ENCODE data around the gene DAB2.
"Not testable (repeated sequence)": the region's sequence is repeated elsewhere in the genome, so short reads cannot be mapped to it uniquely, and the experiment has no call there.

Gene DAB2

DNA sequence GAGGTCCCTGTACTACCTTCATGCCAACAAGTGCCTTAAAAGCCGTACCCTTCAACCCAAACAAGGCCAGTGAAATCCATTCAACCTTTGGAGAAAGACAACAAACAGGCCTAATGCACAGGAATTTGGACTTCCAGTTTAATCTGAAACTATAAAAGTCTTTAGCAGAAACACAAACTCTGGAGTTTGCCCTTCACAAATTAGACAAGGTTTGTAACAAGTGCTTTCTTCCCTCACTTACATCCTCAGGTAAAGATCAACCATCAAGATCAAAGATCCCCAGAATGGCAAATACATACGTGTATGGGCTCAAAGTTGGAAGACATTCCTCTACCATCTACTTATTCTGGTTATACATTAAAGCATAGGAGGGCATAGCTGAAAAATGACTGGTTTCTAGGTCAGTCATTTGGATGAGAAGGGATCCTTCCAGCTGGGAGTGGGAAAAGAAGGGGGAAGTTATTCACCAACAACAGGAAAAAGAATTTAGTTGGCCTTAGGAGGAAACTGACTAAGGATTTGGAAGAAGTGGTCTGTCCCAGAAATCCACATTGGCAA lies 2.0 kb downstream of the DAB2 start:
- in situ Hi-C loops (cut with HindIII; ENCODE audit: low sequenced_read_pairs): loop anchor here (5.0 kb wide), 2 partner anchors 49 to 56 kb away; no protein-coding TSS in a partner anchor

GRCh38 chr5:39422036-39422606 lies 2.7 kb downstream of the DAB2 start:
- in situ Hi-C loops (cut with HindIII; ENCODE audit: low sequenced_read_pairs): loop anchor here (5.0 kb wide), 2 partner anchors 50 to 55 kb away; no protein-coding TSS in a partner anchor

DNA sequence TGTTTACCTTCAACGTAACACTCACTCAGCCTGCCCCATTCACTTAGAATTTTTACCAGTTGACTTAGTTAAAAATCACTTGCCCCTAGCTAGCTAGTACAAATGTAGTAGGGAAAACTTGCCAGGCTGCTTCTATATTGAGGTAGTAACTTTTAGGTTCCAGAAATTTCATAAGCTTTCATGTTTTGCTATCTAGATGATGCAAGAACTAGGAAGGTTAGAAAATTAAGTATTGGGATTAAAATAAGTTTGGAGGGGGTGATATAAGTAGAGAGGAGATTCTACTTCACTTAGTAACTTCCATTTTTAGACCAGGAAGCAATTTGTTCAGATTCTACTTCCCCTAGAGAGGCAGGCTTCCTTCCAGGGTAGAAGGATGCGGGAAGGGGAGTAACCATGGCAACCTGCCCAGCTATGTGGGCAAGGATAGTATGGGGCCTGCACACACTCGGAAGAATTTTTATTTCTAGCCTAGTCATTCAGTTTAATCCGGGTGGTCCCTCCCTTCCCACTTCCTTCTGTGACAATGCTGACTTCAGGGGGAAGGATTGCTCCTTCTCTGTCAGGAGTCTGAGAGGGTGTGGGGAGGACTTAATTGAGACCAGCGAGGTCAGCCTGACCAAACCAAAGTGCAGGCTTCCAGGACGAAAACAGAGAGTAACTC lies 4.2 kb downstream of the DAB2 start:
- in situ Hi-C loops (cut with HindIII; ENCODE audit: low sequenced_read_pairs): loop anchor here (5.0 kb wide), 2 partner anchors 52 to 53 kb away; no protein-coding TSS in a partner anchor

DNA sequence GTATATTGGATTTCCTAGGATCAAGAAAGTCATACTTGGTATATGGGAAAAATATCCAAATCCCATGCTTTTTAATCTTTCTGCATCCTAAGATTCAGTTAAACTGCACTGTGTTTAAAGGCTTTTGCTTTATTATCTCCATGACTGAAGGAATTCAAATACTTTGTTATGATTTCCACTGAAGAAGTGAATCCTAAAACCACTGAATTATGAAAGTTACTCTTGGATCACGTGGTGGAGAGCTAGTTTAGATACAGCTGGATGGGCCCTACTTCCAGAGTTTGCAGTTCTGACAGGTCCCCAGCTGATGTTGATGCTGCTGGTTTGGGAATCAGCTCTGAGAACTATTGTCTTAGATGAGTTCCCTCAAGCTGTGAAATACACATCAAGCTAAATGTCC lies 5.0 kb downstream of the DAB2 start:
- in situ Hi-C loops (cut with HindIII; ENCODE audit: low sequenced_read_pairs): loop anchor here (5.0 kb wide), 2 partner anchors 52 to 53 kb away; no protein-coding TSS in a partner anchor

DNA sequence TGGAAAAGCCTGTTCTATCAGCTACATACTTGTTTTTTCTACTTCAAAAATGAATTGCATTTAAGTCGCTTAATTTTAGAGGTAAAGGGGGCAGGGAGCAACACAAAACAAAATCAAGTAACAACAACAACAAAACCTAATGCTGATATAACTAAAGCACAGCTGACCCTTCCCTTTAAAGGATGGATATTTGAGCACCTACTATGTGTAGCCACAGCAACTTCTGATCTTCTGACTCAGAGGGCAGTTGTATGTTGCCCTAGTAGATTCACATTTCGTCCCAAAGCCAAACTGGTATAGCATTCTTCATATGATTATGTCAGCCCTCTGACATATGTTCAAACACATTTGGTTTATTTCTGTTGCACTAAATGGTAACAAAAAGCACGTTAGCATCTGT lies 6.8 kb downstream of the DAB2 start:
- in situ Hi-C loops (cut with HindIII; ENCODE audit: low sequenced_read_pairs): no loop called here

GRCh38 chr5:39415201-39415600 lies 9.6 kb downstream of the DAB2 start:
- in situ Hi-C loops (cut with HindIII; ENCODE audit: low sequenced_read_pairs): no loop called here

DNA sequence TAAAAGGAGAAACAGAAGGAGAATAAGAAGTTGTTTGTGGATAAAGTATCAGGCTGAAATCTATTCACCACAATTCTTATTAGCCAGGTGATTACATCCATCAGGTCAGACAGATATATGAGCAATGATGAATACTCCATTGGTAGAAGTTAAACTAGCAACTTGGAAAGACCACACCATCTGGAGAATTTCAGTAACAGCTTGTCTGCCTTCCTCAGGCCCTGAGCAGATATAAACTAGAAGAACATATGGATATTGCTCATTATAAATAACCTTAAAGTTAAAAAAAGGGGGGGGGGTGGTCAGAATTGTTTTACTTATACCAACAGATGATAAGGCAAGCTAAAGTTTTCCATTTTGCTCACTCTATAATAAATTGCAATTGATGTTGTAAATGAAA lies 10.4 kb downstream of the DAB2 start:
- in situ Hi-C loops (cut with HindIII; ENCODE audit: low sequenced_read_pairs): no loop called here

- in situ Hi-C loops (cut with HindIII; ENCODE audit: low sequenced_read_pairs): no loop called here
These were observed 11.0 kb downstream of the DAB2 start for GRCh38 chr5:39413771-39414170.

DNA sequence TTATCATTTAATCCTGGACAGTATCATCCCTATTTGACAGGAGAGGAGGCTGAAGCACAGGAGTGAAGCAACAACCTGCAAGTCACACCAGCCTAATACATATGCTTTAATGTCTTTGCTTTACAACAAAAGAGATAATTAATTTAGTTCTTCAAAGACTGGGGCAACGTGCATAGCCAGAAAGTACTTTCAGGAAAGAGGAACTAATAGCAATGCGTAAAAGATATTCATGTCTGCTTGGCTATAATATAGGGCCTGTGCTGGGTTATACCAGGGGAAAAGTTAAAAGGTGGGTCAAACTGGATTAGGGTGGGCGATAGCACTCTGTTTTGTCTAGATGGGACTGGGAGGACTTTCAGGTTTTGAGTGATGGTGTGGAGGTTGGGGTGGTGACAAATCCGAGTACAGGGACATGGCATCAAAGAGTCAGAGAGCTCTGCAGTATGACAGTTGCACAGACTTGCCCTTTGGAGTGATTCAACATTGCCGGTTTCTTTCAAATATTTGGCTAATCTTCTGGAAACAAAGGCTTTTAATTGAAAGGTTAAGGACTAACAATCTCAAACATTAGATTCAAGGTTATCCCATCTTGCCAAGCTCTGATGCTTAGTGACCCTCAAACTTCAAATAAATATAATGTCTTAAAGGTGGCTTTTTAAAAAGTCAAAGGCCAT lies 11.9 kb downstream of the DAB2 start:
- in situ Hi-C loops (cut with HindIII; ENCODE audit: low sequenced_read_pairs): no loop called here

DNA sequence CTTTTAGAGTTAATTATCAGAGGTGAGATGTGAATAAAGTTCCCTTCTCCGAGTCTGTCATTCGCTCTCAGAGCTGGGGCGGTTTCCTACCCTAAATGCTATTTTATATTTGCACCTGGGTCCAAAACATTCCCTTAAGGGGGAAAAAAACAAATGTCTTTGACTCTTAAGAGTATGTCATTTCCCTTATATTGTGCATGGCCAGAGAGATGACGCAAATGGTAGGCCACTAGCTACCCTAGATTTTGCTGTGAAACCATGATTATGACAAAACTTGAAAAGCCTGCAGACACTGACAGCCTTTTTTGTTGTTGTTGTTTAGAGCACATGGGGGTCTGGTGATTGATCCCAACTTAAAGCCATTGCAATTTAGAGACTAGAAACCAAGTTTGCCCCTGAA lies 12.8 kb downstream of the DAB2 start:
- in situ Hi-C loops (cut with HindIII; ENCODE audit: low sequenced_read_pairs): no loop called here

DNA sequence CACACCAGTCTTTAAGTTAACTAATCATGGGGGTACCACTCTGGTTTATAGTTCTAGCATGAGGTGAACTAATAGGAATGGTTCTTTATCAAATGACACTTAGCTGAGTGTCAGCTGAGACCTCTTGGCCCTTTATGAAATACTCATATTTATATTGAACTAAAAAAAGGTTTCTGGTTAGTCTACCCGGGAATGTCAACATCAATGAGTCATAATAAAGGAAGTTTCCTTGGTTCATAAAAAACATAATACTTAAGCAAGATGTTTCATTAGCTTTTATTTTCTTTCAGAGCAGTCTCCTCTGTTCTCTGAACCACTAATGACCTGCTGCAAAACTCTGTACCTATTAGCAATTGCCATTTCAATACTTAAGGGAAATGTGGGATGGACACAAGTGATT lies 13.7 kb downstream of the DAB2 start:
- in situ Hi-C loops (cut with HindIII; ENCODE audit: low sequenced_read_pairs): no loop called here

DNA sequence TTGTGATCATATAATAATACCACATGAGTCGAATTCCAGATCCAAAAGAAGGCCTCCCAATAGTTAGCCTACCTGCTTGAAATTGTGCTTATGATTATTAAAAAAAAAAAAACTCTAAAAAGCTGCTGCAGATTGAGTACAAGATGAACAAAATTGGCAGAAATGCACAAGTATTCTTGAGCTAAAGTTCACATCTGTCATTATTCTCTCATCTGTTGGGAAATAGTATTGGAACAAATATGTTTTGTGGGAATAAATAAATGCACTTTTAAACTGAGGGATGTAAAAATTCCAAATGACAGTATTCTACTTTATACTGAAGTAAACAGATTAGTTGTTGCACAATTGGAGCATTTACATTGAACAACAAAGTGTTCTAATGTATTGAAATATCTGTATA lies 15.7 kb downstream of the DAB2 start:
- in situ Hi-C loops (cut with HindIII; ENCODE audit: low sequenced_read_pairs): no loop called here

DNA sequence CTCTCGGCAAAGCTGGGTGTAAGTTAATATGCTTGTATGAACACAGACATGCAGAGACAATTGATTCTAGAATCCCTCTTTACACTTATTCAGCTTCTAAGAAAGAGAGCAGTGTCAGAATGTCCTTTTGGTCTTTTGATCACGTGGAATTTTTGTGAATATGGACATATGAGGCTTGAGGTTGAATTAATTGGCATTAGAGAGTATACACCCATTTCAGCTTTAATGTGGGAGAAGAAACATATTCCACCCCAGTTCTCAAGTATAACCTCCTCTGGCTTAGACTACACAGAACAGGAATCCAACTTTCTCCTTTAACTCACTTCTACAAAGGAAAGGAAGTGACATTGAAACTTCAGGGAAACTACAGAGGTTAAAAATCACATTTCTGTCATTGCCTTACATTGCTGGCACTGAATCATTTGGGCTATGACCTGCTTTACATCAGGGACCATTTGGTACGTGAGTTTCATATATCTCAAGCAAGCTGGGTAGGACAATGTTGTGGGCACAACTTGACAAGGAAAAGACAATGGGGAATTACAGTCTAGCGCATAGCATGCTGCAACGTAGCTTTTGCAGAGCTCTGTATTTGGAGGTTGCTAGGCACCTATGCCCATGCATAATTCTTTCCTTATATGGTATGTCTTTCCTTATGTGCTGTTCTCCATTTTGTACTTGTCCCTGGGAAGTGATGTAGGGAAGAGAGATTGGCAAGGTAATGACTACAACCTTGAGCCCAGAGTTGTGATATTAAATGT lies 19.5 kb downstream of the DAB2 start:
- in situ Hi-C loops (cut with HindIII; ENCODE audit: low sequenced_read_pairs): no loop called here

DNA sequence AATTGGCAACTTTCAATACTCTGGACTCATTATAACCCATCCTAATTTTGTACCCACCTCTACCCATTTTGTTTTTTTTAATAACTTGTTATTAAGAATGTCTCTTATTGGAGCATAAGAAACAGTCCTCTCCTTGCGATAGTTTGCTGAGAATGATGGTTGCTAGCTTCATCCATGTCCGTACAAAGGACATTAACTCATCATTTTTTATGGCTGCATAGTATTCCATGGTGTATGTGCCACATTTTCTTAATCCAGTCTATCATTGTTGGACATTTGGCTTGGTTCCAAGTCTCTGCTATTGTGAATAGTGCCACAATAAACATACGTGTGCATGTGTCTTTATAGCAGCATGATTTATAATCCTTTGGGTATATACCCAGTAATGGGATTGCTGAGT lies 21.0 kb downstream of the DAB2 start:
- in situ Hi-C loops (cut with HindIII; ENCODE audit: low sequenced_read_pairs): not testable (repeated sequence)

DNA sequence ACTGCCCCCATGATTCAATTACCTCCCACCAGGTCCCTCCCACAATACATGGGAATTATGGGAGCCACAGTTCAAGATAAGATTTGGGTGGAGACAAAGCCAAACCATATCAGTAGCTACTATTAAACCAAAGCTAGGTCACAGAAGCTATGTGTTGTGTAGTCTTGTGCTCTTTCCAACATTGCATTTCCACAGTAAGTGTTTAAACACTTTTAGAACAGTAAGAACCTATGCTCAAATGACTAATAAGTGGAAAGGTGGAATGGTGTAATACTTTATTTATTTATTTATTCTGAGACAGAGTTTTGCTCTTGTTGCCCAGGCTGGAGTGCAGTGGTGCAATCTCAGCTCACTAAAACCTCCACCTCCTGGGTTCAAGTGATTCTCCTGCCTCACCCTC lies 22.6 kb downstream of the DAB2 start:
- in situ Hi-C loops (cut with HindIII; ENCODE audit: low sequenced_read_pairs): not testable (repeated sequence)

GRCh38 chr5:39400713-39401578 lies 23.8 kb downstream of the DAB2 start:
- in situ Hi-C loops (cut with HindIII; ENCODE audit: low sequenced_read_pairs): no loop called here

DNA sequence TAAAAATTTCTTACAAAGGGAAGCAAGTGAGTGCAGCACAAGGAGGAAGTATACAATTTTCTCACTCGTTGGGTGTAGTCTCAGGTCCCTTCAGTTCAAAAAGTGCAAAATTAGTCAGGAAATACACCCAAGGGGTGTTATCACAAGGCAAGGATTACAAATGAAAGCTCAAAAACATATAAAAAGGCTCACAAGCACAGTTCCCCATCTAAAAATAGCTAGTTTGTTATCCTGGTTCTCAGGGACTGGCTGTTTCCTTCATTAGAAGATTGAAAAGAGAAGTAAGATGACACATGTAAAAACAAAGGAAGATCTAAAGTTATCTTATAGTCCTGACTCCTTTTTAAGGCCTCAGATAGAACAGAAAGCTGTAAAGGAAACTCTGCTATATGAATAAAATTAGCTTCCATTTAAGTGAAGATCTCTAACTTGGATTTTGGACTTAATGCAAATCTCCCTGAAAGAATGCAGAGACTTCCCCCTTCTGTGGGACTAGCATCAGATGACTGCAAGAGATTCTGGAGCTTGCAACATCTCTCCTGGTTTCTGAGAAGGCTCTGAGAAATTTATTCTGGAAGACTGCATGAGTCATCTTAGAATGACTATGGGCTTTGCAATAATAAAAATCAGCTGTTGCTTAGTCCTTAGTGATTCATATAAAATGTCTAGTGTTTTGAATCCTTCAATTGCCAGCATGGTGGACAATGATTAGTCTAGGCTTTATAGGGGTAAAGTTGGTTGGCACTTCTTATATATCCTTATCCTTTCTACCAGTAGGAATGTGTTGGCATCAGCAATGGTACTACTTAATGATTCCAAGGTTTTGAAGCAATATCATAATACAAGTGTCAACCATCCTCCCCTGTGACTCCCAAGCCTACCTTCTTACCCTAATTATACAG lies 25.4 kb downstream of the DAB2 start:
- in situ Hi-C loops (cut with HindIII; ENCODE audit: low sequenced_read_pairs): no loop called here

GRCh38 chr5:39396843-39397242 lies 27.9 kb downstream of the DAB2 start:
- in situ Hi-C loops (cut with HindIII; ENCODE audit: low sequenced_read_pairs): no loop called here

DNA sequence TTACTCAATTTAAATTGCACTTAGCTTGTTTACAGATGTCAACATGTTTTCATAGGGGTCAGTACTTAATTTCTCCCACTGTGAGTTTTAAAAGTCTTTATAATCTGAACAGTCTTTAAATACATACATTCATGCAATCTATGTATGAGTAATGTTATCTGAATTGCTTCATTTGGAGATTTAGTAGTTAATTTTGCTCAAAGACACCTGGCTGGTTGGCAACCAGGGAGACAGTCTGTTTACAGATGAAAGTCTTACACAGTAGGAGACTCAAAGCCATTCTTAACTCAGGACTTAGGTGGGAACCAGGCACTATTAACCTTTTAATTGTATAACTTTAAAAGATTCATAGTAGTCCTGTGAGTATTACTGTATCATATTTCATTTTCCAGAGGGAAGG lies 29.3 kb downstream of the DAB2 start:
- in situ Hi-C loops (cut with HindIII; ENCODE audit: low sequenced_read_pairs): no loop called here
